H1 (cell line): Measurements from ENCODE around the gene SNF8. TPM values are rescaled to one million over a fixed set of nuclear protein-coding genes. Genes with fewer than 3 reads are reported as not detected.

Source experiments
- CTCF ChIA-PET: fragments of 300-600 bp; sonication (Branson Sonifier 250); formaldehyde crosslinking; loops from one replicate; lab custom pipeline; 2021; ENCODE audit not compliant: partially characterized antibody; lab: Charles Lee
- POLR2A ChIA-PET: fragments of 300-600 bp; sonication (Branson Sonifier 250); formaldehyde crosslinking; loops from one replicate; lab custom pipeline; 2021; ENCODE audit warnings: inconsistent platforms; ENCODE audit not compliant: partially characterized antibody; lab: Charles Lee
- DNase-seq, 2 experiments: peaks; one replicate each; pipeline versions ENCODE4 v3.0.0 to v3.0.0-alpha.2; 2010 to 2022; ENCODE audit warnings: low spot score in 2 of 2, low read depth in 1 of 2, mixed read lengths in 1 of 2
- FAIRE-seq: peaks from 2 replicates; lab custom pipeline; 2011; peaks lifted over from hg19 to GRCh38; lab: Jason Lieb, UNC
- H2AFZ ChIP-seq: 2 replicates; pipeline ENCODE4 v1.8.1; 2012; ENCODE audit warnings: low read length, inconsistent platforms
- H2AK5ac ChIP-seq: 2 replicates; pipeline ENCODE4 v1.6.1; 2013; ENCODE audit warnings: low read depth, low read length
- H2BK120ac ChIP-seq: replicated peaks from 2 replicates; pipeline ENCODE3; 2013; ENCODE audit warnings: low read depth, low read length, inconsistent platforms
- H2BK12ac ChIP-seq: 2 replicates; pipeline ENCODE4 v1.6.1; 2013; ENCODE audit warnings: low read depth, low read length
- H2BK15ac ChIP-seq: 2 replicates; pipeline ENCODE4 v1.6.1; 2013; ENCODE audit warnings: low read length
- H2BK20ac ChIP-seq: 2 replicates; pipeline ENCODE4 v1.6.1; 2013; ENCODE audit warnings: low read length
- H2BK5ac ChIP-seq: 2 replicates; pipeline ENCODE4 v1.6.1; 2013; ENCODE audit warnings: low read depth, low read length
- H3K14ac ChIP-seq: 2 replicates; pipeline ENCODE4 v1.6.1; 2013; ENCODE audit warnings: inconsistent platforms; ENCODE audit not compliant: insufficient read length
- H3K18ac ChIP-seq: 2 replicates; pipeline ENCODE4 v1.6.1; 2013; ENCODE audit warnings: low read length; ENCODE audit errors: extremely low read depth
- H3K23ac ChIP-seq: 2 replicates; pipeline ENCODE4 v1.6.1; 2013; ENCODE audit warnings: inconsistent platforms; ENCODE audit not compliant: insufficient read length
- H3K23me2 ChIP-seq: 2 replicates; pipeline ENCODE4 v1.6.1; 2013; ENCODE audit warnings: low read depth, low read length
- H3K27ac ChIP-seq: 2 replicates; pipeline ENCODE4 v1.6.1; 2011; ENCODE audit warnings: low read depth, low read length, inconsistent platforms
- H3K27me3 ChIP-seq, 4 experiments: replicated peaks in 1 of 4; 1 replicate in 1 of 4; 2 replicates in 3 of 4; pipeline versions ENCODE4 v1.6.1 to v1.8.1; 2011 to 2013; ENCODE audit warnings: low read length in 3 of 4, mild to moderate bottlenecking in 3 of 4, inconsistent platforms in 2 of 4, mixed read lengths in 2 of 4, moderate library complexity in 1 of 4; ENCODE audit not compliant: control insufficient read depth in 3 of 4, insufficient read depth in 3 of 4; ENCODE audit errors: extremely low read depth in 1 of 4
- H3K36me3 ChIP-seq, 4 experiments: 2 replicates each; pipeline versions ENCODE4 v1.6.1 to v1.8.1; 2011 to 2013; ENCODE audit warnings: mild to moderate bottlenecking in 4 of 4, low read length in 3 of 4, moderate library complexity in 2 of 4, control low read depth in 1 of 4, inconsistent platforms in 1 of 4; ENCODE audit not compliant: insufficient read depth in 4 of 4, control insufficient read depth in 2 of 4
- H3K4ac ChIP-seq: replicated peaks from 2 replicates; pipeline ENCODE3; 2013; ENCODE audit warnings: low read length, low read depth, mixed read lengths, inconsistent platforms; ENCODE audit not compliant: insufficient read length
- H3K4me1 ChIP-seq, 4 experiments: replicated peaks in 1 of 4; 1 replicate in 1 of 4; 2 replicates in 3 of 4; pipeline versions ENCODE4 v1.6.1 to v1.8.1; 2011 to 2013; ENCODE audit warnings: low read length in 3 of 4, inconsistent platforms in 2 of 4, mixed read lengths in 1 of 4; ENCODE audit not compliant: insufficient read depth in 4 of 4, control insufficient read depth in 3 of 4
- H3K4me2 ChIP-seq, 2 experiments: 2 replicates each; pipeline versions ENCODE4 v1.6.1 to v1.8.1; 2011 to 2013; ENCODE audit warnings: low read depth in 2 of 2, low read length in 2 of 2, control low read depth in 1 of 2, inconsistent platforms in 1 of 2, mild to moderate bottlenecking in 1 of 2; ENCODE audit not compliant: insufficient read depth in 1 of 2
- H3K4me3 ChIP-seq, 4 experiments: fragments of 200-600, 300-600 bp in 1 of 4; sonication (generic), shearing (Covaris generic), sonication (Bioruptor Twin) in 1 of 4; 2 replicates each; pipeline versions ENCODE4 v1.5.1 to v1.8.1; 2011 to 2016; ENCODE audit warnings: low read length in 4 of 4, low read depth in 3 of 4, control low read depth in 2 of 4, inconsistent platforms in 2 of 4, mild to moderate bottlenecking in 2 of 4, mixed read lengths in 1 of 4, moderate library complexity in 1 of 4; ENCODE audit not compliant: insufficient read depth in 2 of 4; ENCODE audit errors: extremely low read depth in 1 of 4
- H3K56ac ChIP-seq: replicated peaks from 2 replicates; pipeline ENCODE3; 2013; ENCODE audit warnings: low read depth, mild to moderate bottlenecking, mixed read lengths, low read length, inconsistent platforms; ENCODE audit not compliant: insufficient read length
- H3K79me1 ChIP-seq: 2 replicates; pipeline ENCODE4 v1.6.1; 2013; ENCODE audit warnings: low read depth, low read length, control low read depth
- H3K79me2 ChIP-seq, 2 experiments: 2 replicates each; pipeline versions ENCODE4 v1.6.1 to v1.8.1; 2012 to 2013; ENCODE audit warnings: low read length in 2 of 2, mild to moderate bottlenecking in 2 of 2, inconsistent platforms in 1 of 2; ENCODE audit not compliant: insufficient read depth in 2 of 2, control insufficient read depth in 1 of 2
- H3K9ac ChIP-seq, 4 experiments: replicated peaks in 1 of 4; 1 replicate in 1 of 4; 2 replicates in 3 of 4; pipeline versions ENCODE4 v1.6.1 to v1.8.1; 2011 to 2013; ENCODE audit warnings: low read depth in 3 of 4, low read length in 3 of 4, control low read depth in 2 of 4, mild to moderate bottlenecking in 2 of 4, moderate library complexity in 2 of 4, inconsistent platforms in 1 of 4; ENCODE audit errors: extremely low read depth in 1 of 4
- H3K9me3 ChIP-seq, 2 experiments: 2 replicates each; pipeline versions ENCODE4 v1.6.1 to v1.8.1; 2012 to 2013; ENCODE audit warnings: mild to moderate bottlenecking in 2 of 2, moderate library complexity in 2 of 2, control low read depth in 1 of 2, inconsistent platforms in 1 of 2, low read depth in 1 of 2, low read length in 1 of 2, mixed read lengths in 1 of 2; ENCODE audit not compliant: insufficient read depth in 2 of 2
- H4K20me1 ChIP-seq, 2 experiments: replicated peaks in 1 of 2; 2 replicates each; pipeline versions ENCODE3 to v1.8.1; 2011 to 2013; ENCODE audit warnings: inconsistent platforms in 2 of 2, low read length in 2 of 2, mild to moderate bottlenecking in 1 of 2; ENCODE audit not compliant: insufficient read depth in 2 of 2, control insufficient read depth in 1 of 2
- H4K5ac ChIP-seq: 2 replicates; pipeline ENCODE4 v1.6.1; 2013; ENCODE audit warnings: low read length, low read depth, mixed read lengths, inconsistent platforms; ENCODE audit not compliant: insufficient read length
- H4K8ac ChIP-seq: 2 replicates; pipeline ENCODE4 v1.8.0; 2013; ENCODE audit warnings: mild to moderate bottlenecking, moderate library complexity, low read length, inconsistent platforms; ENCODE audit not compliant: insufficient read depth; ENCODE audit errors: extremely low read depth
- H4K91ac ChIP-seq: replicated peaks from 2 replicates; pipeline ENCODE3; 2013; ENCODE audit warnings: low read length, mixed read lengths, inconsistent platforms; ENCODE audit not compliant: insufficient read length
- GTF2F1 ChIP-seq: IDR thresholded peaks from 2 replicates; pipeline ENCODE4 v1.6.1; 2012; ENCODE audit warnings: low read depth, low read length, improper control_type of control experiment, borderline replicate concordance
- NRF1 ChIP-seq: IDR thresholded peaks from 2 replicates; pipeline ENCODE4 v1.6.1; 2011; ENCODE audit warnings: mild to moderate bottlenecking, low read depth, low read length, improper control_type of control experiment
- RBBP5 ChIP-seq: IDR thresholded peaks from 2 replicates; pipeline ENCODE4 v1.7.1; 2012; ENCODE audit warnings: low read depth, mild to moderate bottlenecking, inconsistent platforms, low read length, moderate library complexity, borderline replicate concordance
- RFX5 ChIP-seq: IDR thresholded peaks from 2 replicates; pipeline ENCODE4 v1.6.1; 2011; ENCODE audit warnings: low read depth, low read length, improper control_type of control experiment, borderline replicate concordance
- SIX5 ChIP-seq: IDR thresholded peaks from 2 replicates; pipeline ENCODE4 v1.6.1; 2011; ENCODE audit warnings: mild to moderate bottlenecking, low read depth, low read length
- TAF7 ChIP-seq: optimal IDR thresholded peaks from 2 replicates; pipeline ENCODE3; 2011; ENCODE audit warnings: low read depth, mild to moderate bottlenecking, inconsistent platforms, low read length, moderate library complexity, borderline replicate concordance
- WGBS, 2 experiments: shearing (Covaris generic) in 1 of 2; methylation state at CpG; one replicate each; pipeline versions ENCODE4 v1.1.6 to v1.1.7; 2013 to 2015; ENCODE audit warnings: low lambda C conversion rate in 2 of 2, mixed read lengths in 2 of 2, inconsistent platforms in 1 of 2, low coverage in 1 of 2, missing lambda C conversion rate in 1 of 2; ENCODE audit not compliant: insufficient replicate concordance in 2 of 2, insufficient coverage in 1 of 2, insufficient read length in 1 of 2; ENCODE audit errors: extremely low coverage in 1 of 2, missing lambda C conversion rate in 1 of 2; 5-methylcytosine and 5-hydroxymethylcytosine counted together
- polyA plus RNA-seq, 7 experiments: library from polyadenylated mRNA; depleted of rRNA in 3 of 7; stranded (reverse) in 5 of 7; unstranded in 2 of 7; fragments of >200 nt in 5 of 7; fragments of 200-250 nt in 2 of 7; gene quantifications; 1 replicate in 5 of 7; 2 replicates in 1 of 7; 4 replicates in 1 of 7; pipeline versions ENCODE4 v1.2.1 to v1.2.3, GENCODE V29; 2011 to 2013; ENCODE audit warnings: missing spikeins in 2 of 7, mixed read lengths in 2 of 7
- total RNA-seq: library from RNA; stranded (reverse); fragmentation: NEBNext Ultra II Directional; extraction: Animal tissue kit (Norgen Biotek cat#: 25700); gene quantifications from 2 replicates; pipeline ENCODE4 v1.2.1, GENCODE V29; 2021
- TF ChIP-seq, protein P1 (sequence below): IDR thresholded peaks from 2 replicates; pipeline ENCODE4 v1.6.1; 2011; ENCODE audit warnings: low read length, improper control_type of control experiment
- TF ChIP-seq, protein P2 (sequence below): IDR thresholded peaks from 2 replicates; pipeline ENCODE4 v1.6.1; 2012; ENCODE audit warnings: inconsistent platforms

SNF8 gene
- total and polyA plus RNA-seq, 2 of the 8 experiments (the other 6 are each of a cell fraction or from before 2014, with no cell fraction given): 132 to 133 TPM

DNA sequence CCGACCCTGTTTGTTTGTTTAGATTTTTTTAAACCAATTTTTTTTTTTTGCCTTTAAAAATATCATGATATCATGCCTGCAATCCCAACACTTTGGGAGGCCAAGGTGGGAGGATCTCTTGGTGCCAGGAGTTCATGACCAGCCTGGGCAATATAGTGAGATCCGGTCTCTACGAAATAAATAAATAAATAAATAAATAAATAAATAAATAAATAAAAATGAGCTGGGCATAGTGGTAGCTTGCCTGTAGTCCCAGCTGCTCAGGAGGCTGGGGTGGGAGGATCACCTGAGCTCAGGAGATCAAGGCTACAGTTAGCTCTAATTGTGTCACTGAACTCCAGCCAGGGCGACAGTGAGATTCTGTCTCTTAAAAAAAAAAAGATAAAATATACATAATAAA, 44.5 kb upstream of the SNF8 start:
- no peak overlapping the region for H2AK5ac ChIP-seq
- POLR2A ChIA-PET: interaction anchor here (0.6 to 1.1 kb wide), 4 partner anchors 13 to 22 kb away, joined by 3 to 4 read pairs (median 3); partner anchors contain the start of gene GIP
- no peaks in the 10 kb centered on the region for H3K23me2 ChIP-seq
- H3K4me1 ChIP-seq: peaks cover 0 to 12% (median 8%) of the 10 kb centered on the region in 4 experiments; a peak in 5 of 7 replicates
- FAIRE-seq: no peak
- no peak overlapping the region for H3K18ac ChIP-seq
- no peak overlapping the region for H3K56ac ChIP-seq
- H4K5ac ChIP-seq: no peak overlapping the region
- H3K4ac ChIP-seq: no peak overlapping the region
- no peak overlapping the region for H3K27ac ChIP-seq
- TF ChIP-seq SIX5 (no peak), RBBP5 (no peak), GTF2F1 (no peak), RFX5 (no peak), NRF1 (no peak), TAF7 (no peak)
- TF ChIP-seq, protein P1, sequence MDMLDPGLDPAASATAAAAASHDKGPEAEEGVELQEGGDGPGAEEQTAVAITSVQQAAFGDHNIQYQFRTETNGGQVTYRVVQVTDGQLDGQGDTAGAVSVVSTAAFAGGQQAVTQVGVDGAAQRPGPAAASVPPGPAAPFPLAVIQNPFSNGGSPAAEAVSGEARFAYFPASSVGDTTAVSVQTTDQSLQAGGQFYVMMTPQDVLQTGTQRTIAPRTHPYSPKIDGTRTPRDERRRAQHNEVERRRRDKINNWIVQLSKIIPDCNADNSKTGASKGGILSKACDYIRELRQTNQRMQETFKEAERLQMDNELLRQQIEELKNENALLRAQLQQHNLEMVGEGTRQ: no peak
- TF ChIP-seq, protein P2, sequence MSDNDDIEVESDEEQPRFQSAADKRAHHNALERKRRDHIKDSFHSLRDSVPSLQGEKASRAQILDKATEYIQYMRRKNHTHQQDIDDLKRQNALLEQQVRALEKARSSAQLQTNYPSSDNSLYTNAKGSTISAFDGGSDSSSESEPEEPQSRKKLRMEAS: no peak
- no peak overlapping the region for H3K4me3 ChIP-seq
- H4K91ac ChIP-seq: no peak overlapping the region
- no peaks in the 10 kb centered on the region; a peak in 1 of 7 replicates for H3K27me3 ChIP-seq
- no peak overlapping the region for H4K8ac ChIP-seq
- peak in 1 of 2 experiments; percentile 17 for DNase-seq
- no peak overlapping the region for H2BK20ac ChIP-seq
- H2BK12ac ChIP-seq: no peak overlapping the region
- CTCF ChIA-PET: interaction anchor here (0.7 kb wide), 1 partner anchor 21 kb away, joined by 4 read pairs; the partner anchor contains the start of gene GIP
- no peak overlapping the region for H2AFZ ChIP-seq
- H2BK120ac ChIP-seq: no peak overlapping the region
- H2BK5ac ChIP-seq: no peak overlapping the region
- H3K14ac ChIP-seq: no peak overlapping the region
- 0 out of 4 replicates have a peak, but pooled peaks cover 0 to 4% of the 10 kb centered on the region in 2 experiments for H3K79me2 ChIP-seq
- no peak overlapping the region for H3K9ac ChIP-seq
- H3K23ac ChIP-seq: no peak overlapping the region
- no peak overlapping the region for H2BK15ac ChIP-seq
- H3K4me2 ChIP-seq: no peak overlapping the region
- H4K20me1 ChIP-seq: no peaks in the 10 kb centered on the region
- no peaks in the 10 kb centered on the region for H3K9me3 ChIP-seq
- no peaks in the 10 kb centered on the region for H3K79me1 ChIP-seq
- WGBS, 2 experiments: 97% methylated on average over 4 of the region's 4 CpGs; no CpG with 5 or more reads in 1 of the 2 experiments
- H3K36me3 ChIP-seq: no peaks in the 10 kb centered on the region
